Epidermal melanocyte (primary cell): ENCODE measurements around the gene TMEM117.

Experiments
- DNase-seq: peaks from one replicate; pipeline ENCODE4 v3.0.0; 2011; ENCODE audit warnings: low spot score; ENCODE audit not compliant: insufficient read length

Gene TMEM117

DNA sequence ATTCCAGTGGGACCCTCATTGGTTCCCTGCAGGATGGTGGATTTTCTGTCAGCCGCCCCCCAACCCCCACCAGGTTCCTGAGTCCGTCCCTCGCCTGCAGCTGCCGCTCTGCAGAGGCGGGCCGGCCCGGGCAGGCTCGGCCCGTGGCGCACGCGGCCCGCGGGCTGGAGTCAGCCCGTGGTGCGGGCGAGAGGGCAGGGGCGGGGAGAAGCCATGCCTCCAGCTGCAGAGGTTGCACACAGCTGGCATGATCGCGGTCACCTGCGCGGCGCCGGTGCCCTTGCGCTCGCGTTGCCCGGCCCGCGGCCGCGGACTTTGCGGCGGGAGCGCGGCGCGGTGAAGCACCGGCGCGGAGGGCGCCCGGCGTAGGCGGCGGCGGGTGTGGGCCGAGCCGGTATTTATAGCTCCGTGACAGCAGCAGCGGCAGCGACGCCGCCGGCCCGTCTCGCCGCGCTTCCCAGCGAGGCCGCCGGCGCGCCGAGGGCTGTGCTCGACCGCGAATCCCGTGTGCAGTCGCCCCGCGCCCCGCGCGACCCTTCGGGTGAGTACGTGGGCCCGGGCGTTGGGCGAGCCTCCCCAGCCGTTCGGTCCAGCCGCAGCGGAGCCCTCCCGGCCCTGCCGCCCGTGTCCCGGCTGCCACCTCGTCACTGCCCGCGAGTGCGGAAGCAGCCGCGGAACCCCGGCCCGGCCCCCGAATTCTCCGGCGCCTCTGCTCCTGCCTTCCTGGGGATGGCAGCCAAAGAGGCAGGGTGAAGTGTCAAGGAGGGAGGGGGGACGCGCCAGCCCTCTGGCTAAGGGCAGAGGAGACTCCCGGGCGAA lies at the start of gene TMEM117:
TSS of gene TMEM117 (plus strand) at position 426 of the 819 bp plus-strand sequence.
- no peak for DNase-seq

DNA sequence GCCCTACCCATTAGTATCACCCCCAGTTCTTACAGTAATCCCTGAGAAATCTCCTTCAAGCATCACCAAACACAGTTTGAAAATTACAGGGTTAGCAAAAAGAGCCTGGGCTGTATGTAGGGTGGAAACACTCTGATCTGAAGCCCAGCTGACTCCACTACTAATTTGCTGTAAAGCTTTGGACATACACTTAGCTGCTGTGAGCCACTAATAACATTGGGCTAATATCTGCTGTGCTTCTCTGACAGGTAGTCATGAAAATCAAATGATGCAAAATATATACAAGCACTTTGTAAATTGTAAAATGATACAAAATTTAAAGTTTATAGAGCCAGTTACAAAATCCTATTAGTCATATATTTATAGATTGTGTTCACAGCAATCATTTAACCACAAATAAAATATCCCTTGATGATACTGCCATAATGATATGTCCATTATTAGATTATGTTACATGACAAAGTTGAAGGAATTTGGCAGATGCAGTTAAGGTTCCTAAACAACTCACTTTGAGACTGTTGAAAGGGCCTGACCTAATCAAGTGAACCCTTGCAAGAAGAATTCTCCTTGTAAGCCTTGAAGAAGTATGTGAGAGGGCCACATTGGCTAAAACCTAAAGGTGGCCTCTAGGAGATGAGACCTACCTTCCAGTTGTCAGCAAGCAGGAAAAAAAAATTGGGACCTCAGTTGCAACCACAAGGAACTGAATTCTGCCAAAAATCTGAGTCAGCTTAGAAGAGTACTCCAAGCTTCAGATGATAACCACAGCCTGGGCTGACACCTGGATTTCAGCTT lies 48.8 kb upstream of the TMEM117 start:
- no peak for DNase-seq

DNA sequence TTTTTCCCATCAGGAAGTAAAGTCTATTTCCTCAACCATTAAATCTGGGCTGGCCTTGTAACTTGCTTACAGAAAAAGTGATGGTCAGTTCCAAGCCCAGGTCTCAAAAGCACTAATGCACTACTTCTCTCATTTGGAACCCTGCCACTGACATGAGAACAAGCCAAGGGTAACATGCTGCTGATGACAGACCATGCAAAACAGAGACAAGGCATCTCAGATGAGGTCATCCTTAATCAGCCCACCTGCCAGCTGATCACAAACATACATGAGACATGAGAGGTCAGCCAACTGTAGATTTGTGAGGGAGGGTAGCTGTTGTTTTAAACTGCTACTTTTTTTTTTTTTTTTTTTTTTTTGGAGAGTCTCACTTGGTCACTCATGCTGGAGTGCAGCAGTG lies 45.9 kb upstream of the TMEM117 start:
- DNase-seq = no peak

DNA sequence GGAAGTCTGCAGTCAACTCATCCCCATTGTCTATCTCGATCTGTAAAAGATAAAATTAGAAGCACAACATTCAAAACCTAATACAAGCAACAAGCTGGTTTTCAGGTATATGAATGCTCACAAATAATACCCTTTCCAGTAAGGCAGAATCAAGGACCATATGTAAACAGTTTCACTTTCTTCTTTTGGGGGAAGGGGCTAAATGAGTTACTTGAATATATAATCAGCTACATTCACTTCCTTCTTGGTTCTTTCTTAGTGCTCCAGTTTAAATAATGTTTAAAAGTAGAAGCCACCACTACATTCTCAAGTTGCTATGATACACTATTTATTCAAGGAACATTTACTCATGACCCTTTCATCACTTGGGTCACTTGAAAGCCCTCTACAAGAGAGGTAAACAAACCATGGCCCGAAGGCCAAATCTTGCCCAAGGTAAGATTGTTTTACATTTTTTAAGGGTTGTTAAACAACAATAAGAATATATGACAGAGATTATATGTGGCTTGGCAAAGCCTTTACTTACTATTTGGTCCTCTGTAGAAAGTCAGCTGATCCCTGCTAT lies 40.1 kb upstream of the TMEM117 start:
- no peak for DNase-seq

DNA sequence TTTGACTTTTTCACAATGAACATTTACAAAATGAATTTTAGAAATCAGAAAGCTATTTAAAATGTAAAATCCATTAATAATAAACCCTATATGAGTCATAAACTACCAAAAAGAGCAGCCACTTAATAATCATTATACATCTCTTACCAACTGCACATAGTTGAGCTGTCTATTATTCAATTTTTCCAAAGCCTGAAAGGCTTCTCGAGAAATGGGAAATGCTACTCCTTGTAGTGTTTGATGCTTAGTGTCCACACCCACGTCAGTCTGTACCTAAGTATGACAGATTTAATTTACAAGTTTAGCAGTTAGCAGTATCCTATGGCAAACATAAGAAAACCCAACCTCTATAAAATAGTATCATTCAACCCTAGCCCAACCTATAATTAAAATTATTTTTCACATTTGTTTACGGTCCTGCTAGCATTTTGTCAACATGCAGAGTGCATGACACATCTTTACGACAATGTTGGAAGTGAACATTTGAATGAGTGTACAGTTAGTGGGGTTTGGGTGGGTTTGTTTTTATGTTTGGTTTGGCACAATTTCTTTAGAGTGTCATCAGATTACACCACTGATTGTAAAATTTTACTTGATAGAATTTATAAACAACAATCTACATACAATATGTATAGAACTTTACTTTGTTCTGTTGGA lies 38.2 kb upstream of the TMEM117 start:
- no peak for DNase-seq

DNA sequence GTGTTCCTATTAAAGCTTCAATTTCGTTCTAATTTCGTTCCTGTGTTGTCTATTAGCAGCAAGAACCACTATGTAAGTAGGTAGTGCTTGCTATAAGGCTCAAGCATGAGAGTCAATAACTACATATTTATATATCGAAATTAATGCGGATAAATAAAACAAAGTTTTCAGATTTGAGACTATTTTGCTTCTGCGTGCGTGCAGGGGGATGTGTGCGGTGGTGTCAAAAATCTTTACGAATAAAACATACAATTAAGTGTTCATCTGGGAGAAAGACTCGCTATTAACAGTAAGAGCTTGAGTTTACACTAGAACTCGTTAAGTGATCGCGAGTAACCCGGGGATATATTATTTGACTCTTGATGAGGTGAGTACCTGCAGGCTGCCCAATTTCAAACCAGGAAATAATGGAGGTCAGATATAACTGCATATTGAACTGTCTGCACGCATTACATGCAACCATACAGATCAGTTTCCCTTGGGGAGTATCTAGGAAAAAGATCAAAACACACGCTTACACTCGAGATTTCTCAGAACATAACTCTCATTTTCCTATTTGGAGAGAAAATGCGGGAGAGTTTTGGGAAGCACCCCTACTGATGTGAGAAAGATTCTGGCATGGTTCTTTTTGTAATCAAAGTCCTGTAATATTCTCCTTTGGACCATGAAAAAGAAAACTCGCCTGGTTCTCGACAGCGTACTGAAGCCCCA lies 30.6 kb upstream of the TMEM117 start:
- DNase-seq = no peak

DNA sequence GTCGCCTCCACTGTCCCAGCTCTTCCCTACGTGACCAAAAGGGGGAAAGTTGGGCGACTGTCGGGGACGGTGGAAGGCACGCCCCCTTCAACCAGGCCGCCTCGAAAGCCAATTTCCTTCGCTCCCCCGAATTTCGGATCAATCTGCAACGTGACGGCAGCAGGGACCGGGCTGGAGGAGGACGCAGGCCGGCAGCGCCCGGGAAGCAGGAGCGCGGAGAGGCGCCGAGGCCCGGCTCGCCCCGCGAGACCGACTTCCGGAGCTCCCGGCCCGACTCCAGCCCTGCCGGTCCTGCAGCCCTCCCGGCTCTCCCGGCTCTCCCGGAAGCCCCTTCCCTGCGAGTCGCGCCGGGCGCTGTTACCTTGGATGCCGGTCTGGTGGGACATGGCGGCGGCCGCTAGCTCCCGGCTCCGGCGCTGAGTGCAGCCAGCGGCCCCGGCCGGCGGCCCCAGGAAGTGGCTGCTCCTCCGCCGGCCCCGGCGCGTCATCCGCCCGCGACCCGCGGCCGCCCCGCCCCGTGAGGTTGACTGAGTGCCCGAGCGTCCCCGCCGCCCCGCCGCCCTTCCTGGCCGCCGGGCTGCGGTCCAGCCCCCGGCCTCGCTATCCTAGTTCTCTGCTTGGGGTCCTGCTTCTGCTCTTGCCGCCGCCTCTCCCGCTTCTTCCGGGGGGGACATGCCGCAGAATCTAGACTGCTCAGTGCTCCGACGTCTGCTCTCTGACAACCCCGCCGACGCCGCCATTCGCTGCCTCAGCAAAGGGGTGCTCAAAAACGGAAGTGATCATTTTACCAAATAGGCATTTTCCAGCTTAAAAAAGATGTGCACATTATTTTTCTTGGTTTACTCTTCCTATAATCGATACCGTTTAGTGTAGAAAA lies 29.8 kb upstream of the TMEM117 start, which contains the start of gene TWF1:
TSS of gene TWF1 (minus strand) at position 458 of the 877 bp plus-strand sequence. CDS start at position 386, 72 bp downstream.
- peak; percentile 62 for DNase-seq

DNA sequence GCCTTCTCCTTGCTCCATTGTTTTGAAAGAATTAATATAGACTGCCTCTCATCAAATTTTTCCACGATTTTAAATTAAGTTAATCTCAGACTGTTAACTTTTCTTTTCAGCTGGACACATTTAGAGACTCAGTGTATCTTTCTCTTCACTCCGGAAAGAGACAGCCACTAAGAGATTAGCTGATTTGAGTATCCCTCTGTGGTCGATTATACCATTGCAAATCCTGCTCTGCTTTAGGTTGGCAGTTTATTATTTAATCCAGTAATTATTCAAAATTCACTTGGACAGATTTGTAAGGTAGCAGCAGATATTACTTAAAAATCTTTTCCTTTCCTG lies 29.2 kb upstream of the TMEM117 start:
- no peak for DNase-seq

DNA sequence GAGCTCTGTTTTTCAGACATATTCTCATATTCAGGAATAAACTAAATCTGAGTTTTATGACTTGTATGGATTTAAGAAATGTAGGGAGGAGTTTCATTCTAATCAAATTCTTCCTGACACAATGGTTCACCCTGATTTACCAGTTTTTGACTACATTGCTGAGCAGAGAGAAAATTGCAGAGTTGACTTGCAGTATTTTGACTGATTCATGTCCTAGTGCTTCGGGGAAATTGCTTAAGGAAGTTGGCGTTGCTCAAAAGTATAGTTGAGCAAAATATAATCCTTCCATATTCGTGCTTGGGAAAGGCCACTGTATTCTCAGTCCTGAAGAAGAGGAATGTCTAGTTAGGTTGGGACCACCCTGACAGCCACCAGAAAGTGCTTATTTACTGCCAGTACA lies 28.5 kb upstream of the TMEM117 start:
- DNase-seq = no peak

DNA sequence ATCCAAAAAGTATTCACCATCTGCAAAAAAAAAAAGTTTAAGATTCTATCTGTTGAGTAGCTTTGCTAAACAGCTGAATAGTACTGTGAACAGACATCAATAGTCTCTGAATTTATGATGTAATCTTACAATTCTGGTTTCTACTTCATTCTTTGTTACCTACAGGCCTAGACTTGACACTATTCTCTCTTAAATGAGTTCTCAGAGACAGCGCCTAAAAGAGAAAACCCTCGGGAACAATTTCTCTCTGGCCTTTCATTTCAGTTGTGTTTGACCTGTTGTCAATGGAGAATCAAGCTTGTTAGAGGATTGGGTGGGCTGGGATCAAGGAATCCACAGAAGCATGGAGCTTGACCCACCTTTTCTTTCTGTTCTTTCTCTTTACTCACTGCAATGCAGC lies 23.8 kb upstream of the TMEM117 start:
- DNase-seq = no peak

DNA sequence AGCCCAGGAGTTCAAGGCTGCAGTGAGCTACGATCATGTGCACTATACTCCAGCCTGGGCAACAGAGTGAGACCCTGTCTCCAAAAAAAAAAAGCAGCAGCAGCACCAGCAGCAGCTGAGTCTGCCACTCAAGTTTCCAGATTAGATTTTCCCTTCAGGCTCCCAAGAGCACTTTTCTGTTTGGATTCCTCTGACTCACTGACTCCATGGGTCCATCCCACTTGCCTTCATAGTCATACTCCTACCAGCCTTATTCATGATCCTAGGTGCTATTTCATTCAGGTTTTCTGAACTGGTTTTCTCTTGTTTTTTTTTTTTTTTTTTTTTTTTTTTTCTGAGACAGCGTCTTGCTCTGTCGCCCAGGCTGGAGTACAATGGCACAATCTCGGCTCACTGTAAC lies 23.0 kb upstream of the TMEM117 start:
- no peak for DNase-seq

DNA sequence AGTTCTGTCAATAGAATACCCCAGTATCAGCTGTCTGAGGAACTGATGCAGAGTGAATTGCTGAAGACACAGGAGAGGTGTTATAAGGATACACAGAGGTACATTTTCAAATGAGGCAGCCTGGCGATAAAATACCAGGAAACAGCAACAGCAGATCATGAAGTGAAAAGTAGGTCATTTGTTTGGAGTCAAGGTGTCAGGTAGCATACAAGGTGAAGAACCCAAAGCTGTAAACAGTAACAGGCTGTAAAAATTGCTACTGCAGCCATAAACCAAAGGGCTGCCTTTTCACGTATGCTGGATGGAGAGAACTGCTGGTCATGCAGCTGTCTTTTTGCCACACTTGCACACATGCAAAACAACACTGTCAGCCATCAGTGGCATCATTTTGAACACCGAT lies 20.5 kb upstream of the TMEM117 start:
- DNase-seq = no peak

DNA sequence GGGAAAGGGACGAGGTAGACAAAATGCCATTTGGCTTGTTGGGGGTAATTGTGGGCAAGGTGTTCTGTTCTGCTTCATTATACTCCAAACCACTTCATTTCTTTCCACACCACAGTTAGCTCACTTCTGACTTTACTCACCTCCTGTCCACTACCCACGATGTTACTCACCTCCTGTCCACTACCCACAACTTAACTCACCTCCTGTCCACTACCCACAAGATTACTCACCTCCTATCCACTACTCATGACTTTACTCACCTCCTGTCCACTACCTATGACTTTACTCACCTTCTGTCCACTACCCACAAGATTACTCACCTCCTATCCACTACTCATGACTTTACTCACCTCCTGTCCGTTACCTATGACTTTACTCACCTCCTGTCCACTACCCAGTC lies 19.7 kb upstream of the TMEM117 start:
- DNase-seq = no peak

DNA sequence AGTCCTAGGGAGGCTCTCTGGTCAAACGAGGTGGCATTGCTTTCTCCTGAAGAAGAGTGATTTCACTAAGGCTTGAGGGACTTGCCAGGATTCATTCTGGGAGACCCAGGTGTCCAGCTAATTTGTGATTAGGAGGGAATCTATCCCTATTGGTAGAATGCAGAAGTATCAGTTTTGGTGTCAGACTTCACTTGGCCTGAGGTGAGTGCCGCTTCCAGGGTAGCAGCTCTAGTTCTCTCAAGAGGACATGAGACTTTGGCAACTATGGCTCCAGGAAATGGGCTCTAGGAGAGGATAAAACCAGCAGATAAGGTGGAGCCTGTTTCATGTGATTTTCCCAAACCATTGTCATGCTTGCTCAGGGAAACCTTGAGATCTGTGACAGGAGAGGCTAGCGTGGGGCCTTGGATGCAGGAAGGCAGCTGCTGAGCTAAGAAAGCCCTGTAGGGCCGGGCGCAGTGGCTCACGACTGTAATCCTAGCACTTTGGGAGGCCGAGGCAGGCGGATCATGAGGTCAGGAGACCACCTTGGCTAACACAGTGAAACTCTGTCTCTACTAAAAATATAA lies 11.6 kb upstream of the TMEM117 start:
- DNase-seq = no peak

DNA sequence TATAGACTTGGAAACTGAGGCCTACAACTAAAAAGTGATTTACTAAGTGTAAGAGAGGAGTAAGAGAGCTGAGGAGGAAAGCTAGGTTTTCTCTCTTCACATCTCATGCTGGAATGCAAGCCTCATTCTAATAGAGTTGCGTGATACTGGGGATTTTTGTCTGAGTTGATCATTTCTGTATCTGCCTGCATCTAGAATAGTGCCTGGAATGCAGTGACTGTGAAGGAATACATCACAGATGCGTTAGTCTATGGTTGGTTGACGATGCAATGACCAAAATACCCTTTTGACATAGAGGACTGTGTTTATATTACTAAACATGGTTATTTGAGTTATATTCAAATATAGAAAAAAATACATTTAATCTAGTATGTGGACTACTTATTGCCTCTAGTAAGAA lies 9.2 kb upstream of the TMEM117 start:
- no peak for DNase-seq

DNA sequence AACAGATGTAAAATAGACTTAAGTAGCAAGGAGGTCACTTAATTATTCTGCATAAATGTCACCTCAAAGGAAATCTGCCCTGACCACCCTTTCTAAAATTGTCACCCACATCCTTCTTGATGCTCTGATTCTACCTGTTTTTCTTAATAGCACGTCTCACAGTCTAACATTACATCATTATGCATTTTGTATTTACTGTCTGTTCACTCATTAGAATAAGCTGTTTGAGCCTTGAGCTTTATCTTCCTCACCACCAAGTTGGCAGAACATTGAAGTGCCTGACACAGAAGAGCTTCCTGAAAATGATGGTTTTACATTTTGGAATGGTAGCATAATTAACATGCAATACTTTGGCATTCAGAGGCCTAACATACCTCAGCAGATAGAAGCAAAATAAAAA lies 8.8 kb upstream of the TMEM117 start:
- no peak for DNase-seq

DNA sequence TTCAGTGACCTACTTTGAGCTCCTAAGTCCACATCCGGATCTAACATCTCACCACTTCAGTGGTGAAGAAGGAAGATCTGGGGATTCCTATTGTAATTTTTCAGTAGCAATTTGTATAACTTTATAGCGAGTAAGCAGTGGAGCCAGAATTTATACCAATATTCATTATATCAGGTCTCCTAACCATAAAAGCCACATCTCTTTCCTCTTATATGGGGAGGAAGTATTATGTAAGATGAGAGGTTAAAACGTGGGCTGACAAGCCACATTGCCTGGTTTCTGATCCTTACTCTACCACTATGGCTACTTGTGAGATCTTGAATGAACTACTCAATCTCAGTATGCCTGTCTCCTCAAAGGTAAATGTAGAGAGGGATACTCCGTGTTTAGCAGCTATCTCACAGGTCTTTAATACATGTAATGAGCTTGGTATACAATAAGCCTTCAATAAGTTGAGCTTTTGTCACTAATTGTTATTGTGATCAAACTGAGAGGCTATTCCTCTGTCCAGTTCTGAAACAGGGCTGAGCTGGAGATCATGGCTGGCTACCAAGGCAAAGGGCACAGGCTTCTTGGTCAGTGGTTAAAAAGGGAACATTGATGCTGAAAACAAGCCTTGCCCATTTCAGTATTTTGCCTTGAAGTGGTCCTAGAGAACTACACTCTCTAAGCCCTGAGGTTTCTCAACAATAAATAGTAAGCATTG lies 3.3 kb upstream of the TMEM117 start:
- DNase-seq = no peak

DNA sequence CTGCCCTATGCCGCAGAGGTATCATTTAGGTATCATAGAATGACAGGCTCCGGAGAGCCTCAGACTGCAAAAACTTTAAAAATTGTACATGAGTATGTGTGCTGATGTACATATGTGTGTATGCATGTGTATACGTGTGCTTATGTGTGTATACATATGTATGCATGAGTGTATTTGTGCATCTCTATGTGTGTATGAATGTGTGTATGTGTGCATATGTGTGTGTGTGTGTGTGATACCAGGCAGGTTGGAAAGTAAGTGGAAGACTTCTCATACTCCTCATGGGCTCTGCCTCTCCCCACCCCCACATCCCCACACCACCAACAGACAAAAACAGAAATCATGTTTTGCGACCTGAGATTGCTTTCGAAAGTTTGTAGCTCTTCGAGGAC lies 621 bp upstream of the TMEM117 start:
- no peak for DNase-seq

DNA sequence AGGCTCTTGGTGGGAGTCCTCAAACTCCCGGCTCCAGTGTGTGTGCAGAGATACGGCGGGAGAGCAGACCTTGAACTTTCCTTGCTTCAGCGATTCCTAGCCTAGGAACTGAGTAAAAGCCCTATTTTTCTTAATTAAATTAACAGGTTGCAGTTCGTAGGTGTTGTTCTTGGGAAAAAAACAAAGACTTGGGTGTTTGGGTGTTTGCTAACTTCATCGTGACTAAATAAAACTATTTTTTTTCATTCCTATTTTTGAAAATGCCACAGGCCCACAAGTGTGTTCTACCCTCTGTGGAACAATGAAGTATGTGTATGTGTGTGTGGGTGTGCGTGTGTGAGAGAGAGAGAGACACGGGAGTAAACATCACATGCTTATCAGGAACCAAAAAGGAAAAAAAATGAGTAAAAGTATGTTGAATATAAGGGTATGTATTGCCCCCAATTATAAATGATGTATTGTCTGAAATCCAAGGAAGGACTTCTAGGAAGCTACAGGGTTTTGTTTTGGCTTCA lies 651 bp downstream of the TMEM117 start:
- no peak for DNase-seq
